GM12878 (cell line): ENCODE data around the gene COL15A1. TPM values are rescaled to one million over a fixed set of nuclear protein-coding genes. Genes with fewer than 3 reads are reported as not detected.

Experiments used
- ATAC-seq: fragments of 200-7000 bp; cut with Tn5 transposase; 3 replicates; pipeline ENCODE4 v1.9.1; 2020; ENCODE audit warnings: mild to moderate bottlenecking, moderate library complexity
- BruUV-seq: library from RNA; stranded (reverse); fragments of 400-500 nt; replicated peaks from 2 replicates; lab custom pipeline; 2021; lab: Mats Ljungman, UMichigan
- CTCF ChIA-PET: fragments of 300-600 bp; sonication (Branson Sonifier 250); formaldehyde crosslinking; extraction: SDS; loops from one replicate; lab custom pipeline; 2021; ENCODE audit warnings: inconsistent platforms; lab: Yijun Ruan, JAX
- POLR2A ChIA-PET: fragments of 350-600 bp; formaldehyde crosslinking; extraction: SDS; loops from one replicate; lab custom pipeline; 2021; ENCODE audit warnings: inconsistent platforms; lab: Charles Lee
- RAD21 ChIA-PET: fragments of 300-600 bp; sonication (Branson Sonifier 250); formaldehyde crosslinking; loops from one replicate; lab custom pipeline; 2023; ENCODE audit warnings: antibody characterized with exemption; ENCODE audit not compliant: unreplicated experiment; lab: Charles Lee
- SMC1A ChIA-PET: fragments of 300-600 bp; sonication (Branson Sonifier 250); formaldehyde crosslinking; loops from one replicate; lab custom pipeline; 2023; ENCODE audit not compliant: unreplicated experiment, uncharacterized antibody; lab: Charles Lee
- DNase-seq: peaks from one replicate; pipeline ENCODE4 v3.0.0-alpha.2; 2011; ENCODE audit warnings: low read depth, low spot score
- FAIRE-seq: peaks from 3 replicates; lab custom pipeline; 2011; peaks lifted over from hg19 to GRCh38; lab: Jason Lieb, UNC
- H2AFZ ChIP-seq: 2 replicates; pipeline ENCODE4 v1.6.0; 2011; ENCODE audit warnings: low read depth, low read length, control low read depth; ENCODE audit not compliant: control insufficient read depth
- H3K27ac ChIP-seq: 2 replicates; pipeline ENCODE4 v1.5.1; 2011; ENCODE audit warnings: control low read depth; ENCODE audit not compliant: control insufficient read depth, insufficient read depth
- H3K27me3 ChIP-seq, 2 experiments: replicated peaks in 1 of 2; 2 replicates each; pipeline versions ENCODE4 v1.6.0 to v1.6.1; 2011; ENCODE audit warnings: low read length in 1 of 2; ENCODE audit not compliant: control insufficient read depth in 2 of 2, insufficient read depth in 2 of 2
- H3K36me3 ChIP-seq, 2 experiments: 2 replicates each; pipeline ENCODE4 v1.5.1; 2011; ENCODE audit warnings: low read length in 1 of 2; ENCODE audit not compliant: control insufficient read depth in 2 of 2, insufficient read depth in 2 of 2
- H3K4me1 ChIP-seq: 2 replicates; pipeline ENCODE4 v1.6.1; 2011; ENCODE audit warnings: mild to moderate bottlenecking, low read length, moderate library complexity, mixed read lengths; ENCODE audit not compliant: control insufficient read depth, insufficient read depth
- H3K4me2 ChIP-seq: 2 replicates; pipeline ENCODE4 v1.6.0; 2011; ENCODE audit warnings: control low read depth; ENCODE audit not compliant: control insufficient read depth, insufficient read depth
- H3K4me3 ChIP-seq: fragments of 200-600 bp; sonication (generic); 2 replicates; pipeline ENCODE4 v1.5.1; 2016
- H3K79me2 ChIP-seq: 2 replicates; pipeline ENCODE4 v1.6.0; 2011; ENCODE audit warnings: low read length; ENCODE audit not compliant: control insufficient read depth, insufficient read depth
- H3K9ac ChIP-seq: 2 replicates; pipeline ENCODE4 v1.8.0; 2011; ENCODE audit warnings: low read length, control low read depth, mixed read lengths; ENCODE audit not compliant: control insufficient read depth, insufficient read depth
- H3K9me3 ChIP-seq: replicated peaks from 3 replicates; pipeline ENCODE4 v1.5.1; 2011; ENCODE audit warnings: mild to moderate bottlenecking, low read length; ENCODE audit not compliant: control insufficient read depth, insufficient read depth
- H4K20me1 ChIP-seq: 2 replicates; pipeline ENCODE4 v1.6.0; 2011; ENCODE audit not compliant: control insufficient read depth, insufficient read depth
- CHD1 ChIP-seq: IDR thresholded peaks from 2 replicates; pipeline ENCODE4 v1.6.1; 2012; ENCODE audit warnings: low read depth, low read length, improper control_type of control experiment
- ELK1 ChIP-seq: IDR thresholded peaks from 2 replicates; pipeline ENCODE4 v1.6.1; 2012; ENCODE audit warnings: low read depth, low read length, improper control_type of control experiment
- FOXK2 ChIP-seq: fragments of 450-650 bp; IDR thresholded peaks from 2 replicates; pipeline ENCODE4 v1.6.1; 2017; ENCODE audit warnings: mild to moderate bottlenecking, moderate library complexity
- GATAD2B ChIP-seq: fragments of 450-650 bp; conservative IDR thresholded peaks from 2 replicates; pipeline ENCODE4 v1.6.1; 2017; ENCODE audit warnings: low read depth, mild to moderate bottlenecking, moderate library complexity
- HDAC6 ChIP-seq: fragments of 200-600 bp; sonication (generic); IDR thresholded peaks from one replicate; pipeline ENCODE4 v1.8.0; 2017; ENCODE audit warnings: antibody characterized with exemption; ENCODE audit not compliant: unreplicated experiment
- HDGF ChIP-seq: fragments of 450-650 bp; IDR thresholded peaks from 2 replicates; pipeline ENCODE4 v1.6.1; 2016; ENCODE audit warnings: antibody characterized with exemption
- IKZF2 ChIP-seq, 2 experiments: fragments of 450-650 bp; IDR thresholded peaks; 2 replicates each; pipeline ENCODE4 v1.6.1; 2017; ENCODE audit warnings: mild to moderate bottlenecking in 2 of 2, moderate library complexity in 2 of 2
- IRF3 ChIP-seq: fragments of 450-650 bp; IDR thresholded peaks from 2 replicates; pipeline ENCODE4 v1.6.1; 2014; ENCODE audit warnings: mild to moderate bottlenecking
- KLF5 ChIP-seq: fragments of 450-650 bp; IDR thresholded peaks from 2 replicates; pipeline ENCODE4 v1.6.1; 2014; ENCODE audit warnings: mild to moderate bottlenecking; ENCODE audit not compliant: partially characterized antibody
- MAX ChIP-seq: IDR thresholded peaks from 2 replicates; pipeline ENCODE4 v1.6.1; 2012; ENCODE audit warnings: low read depth, low read length, improper control_type of control experiment
- SREBF1 ChIP-seq: IDR thresholded peaks from 2 replicates; pipeline ENCODE4 v1.6.1; 2012; ENCODE audit warnings: mild to moderate bottlenecking, low read length
- SUPT20H ChIP-seq: IDR thresholded peaks from 2 replicates; pipeline ENCODE4 v1.6.1; 2011; ENCODE audit warnings: low read depth, mild to moderate bottlenecking, low read length, moderate library complexity, borderline replicate concordance; ENCODE audit not compliant: control insufficient read depth
- USF2 ChIP-seq: IDR thresholded peaks from 2 replicates; pipeline ENCODE4 v1.6.1; 2011; ENCODE audit warnings: low read depth, low read length, improper control_type of control experiment, borderline replicate concordance
- ZBTB40 ChIP-seq: fragments of 450-650 bp; IDR thresholded peaks from 2 replicates; pipeline ENCODE4 v1.6.1; 2016; ENCODE audit warnings: mild to moderate bottlenecking, moderate library complexity, borderline replicate concordance
- ZNF207 ChIP-seq: fragments of 450-650 bp; IDR thresholded peaks from 2 replicates; pipeline ENCODE4 v1.6.1; 2014; ENCODE audit warnings: antibody characterized with exemption, mild to moderate bottlenecking, borderline replicate concordance
- WGBS: methylation state at CpG from one replicate; pipeline ENCODE4 v1.1.6; 2016; ENCODE audit warnings: low lambda C conversion rate; ENCODE audit not compliant: insufficient replicate concordance, insufficient coverage; ENCODE audit errors: missing lambda C conversion rate; 5-methylcytosine and 5-hydroxymethylcytosine counted together
- in situ Hi-C: fragments of 300-500 bp; cut with MboI; formaldehyde crosslinking; loops from 9 replicates; pipeline ENCODE4 v1.14.3; 2018; ENCODE audit warnings: mixed read lengths
- intact Hi-C: fragments of 100-400 bp; cut with micrococcal nuclease; formaldehyde crosslinking; loops from one replicate; pipeline ENCODE4 v1.14.2; 2022; ENCODE audit not compliant: unreplicated experiment
- polyA plus RNA-seq, 11 experiments: library from polyadenylated mRNA; depleted of rRNA in 4 of 11; unstranded in 6 of 11; stranded (reverse) in 5 of 11; fragments of >200 nt; fragmentation: Nextera tagmentation in 4 of 11; fragmentation: Illumina TruSeq in 1 of 11; extraction: Ambion mirVana in 4 of 11; extraction: Trizol in 1 of 11; gene quantifications; 1 replicate in 1 of 11; 2 replicates in 10 of 11; pipeline versions ENCODE4 v1.2.1 to v1.2.3, GENCODE V29; 2011 to 2016; ENCODE audit warnings: inconsistent platforms in 2 of 11, missing spikeins in 2 of 11, low read depth in 1 of 11
- total RNA-seq, 4 experiments: library from RNA; depleted of rRNA in 3 of 4; stranded (reverse); fragments of >200 nt in 3 of 4; fragmentation: Illumina TruSeq in 1 of 4; extraction: Trizol in 1 of 4; gene quantifications; 2 replicates each; pipeline versions ENCODE4 v1.2.1 to v1.2.3, GENCODE V29; 2013 to 2021
- TF ChIP-seq, protein P1 (sequence below): IDR thresholded peaks from 2 replicates; pipeline ENCODE4 v1.6.1; 2012; ENCODE audit warnings: low read length, inconsistent platforms

COL15A1 gene
- total and polyA plus RNA-seq, 10 of the 15 experiments (the other 5 are each of a cell fraction or from before 2014, with no cell fraction given) = 0.01 to 0.28 (median 0.06) TPM; not detected in 2

DNA sequence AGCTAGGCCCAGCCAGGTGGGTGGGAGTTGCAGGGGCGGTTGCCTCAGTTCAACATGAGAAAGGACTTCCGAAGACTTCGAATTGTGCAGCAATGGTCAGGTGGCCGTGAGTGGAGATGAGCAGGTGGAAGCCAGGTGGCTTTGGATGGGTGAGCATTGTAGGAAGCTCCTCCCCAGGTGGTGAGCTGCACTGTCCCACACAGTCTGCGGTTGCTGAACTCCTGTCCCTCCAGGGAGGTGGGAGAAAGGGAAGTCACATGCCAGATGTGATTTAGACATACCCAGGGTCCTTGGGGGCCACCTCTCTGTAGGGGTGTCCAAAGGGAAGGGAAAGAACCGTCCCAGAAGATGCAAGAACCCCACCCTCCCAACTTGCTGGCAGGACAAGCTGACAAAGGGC, 30.4 kb downstream of the COL15A1 start:
- DNase-seq = no peak
- in situ Hi-C loops = no loop called here
- ChIA-PET CTCF (interaction anchor here (2.0 to 8.4 kb wide), 3 partner anchors 9 to 167 kb away, joined by 5 to 123 read pairs (median 116); no protein-coding TSS in a partner anchor), SMC1A (interaction anchor here (2.3 to 2.7 kb wide), 3 partner anchors 23 to 167 kb away, joined by 13 to 25 read pairs (median 15); no protein-coding TSS in a partner anchor), RAD21 (interaction anchor here (4.9 kb wide), 1 partner anchor 24 kb away, joined by 24 read pairs; no protein-coding TSS in a partner anchor), POLR2A (no interaction called here)
- Histone ChIP-seq H3K27me3 (peaks cover 7% of the 10 kb centered on the region in 2 experiments), H2AFZ (no peak overlapping the region), H3K27ac (no peak overlapping the region), H4K20me1 (peaks cover 5% of the 10 kb centered on the region; the same call in 1 of the 2 replicates), H3K4me2 (no peak overlapping the region), H3K4me3 (no peak overlapping the region), H3K36me3 (no peaks in the 10 kb centered on the region), H3K9ac (no peak overlapping the region), H3K79me2 (no peaks in the 10 kb centered on the region), H3K9me3 (no peaks in the 10 kb centered on the region), H3K4me1 (no peaks in the 10 kb centered on the region; the same call in 1 of the 2 replicates)
- no peak for FAIRE-seq
- ATAC-seq = no peak
- 47% methylated on average over 5 of the region's 6 CpGs for whole genome bisulfite sequencing
- TF ChIP-seq GATAD2B = no peak
- TF ChIP-seq USF2 = no peak
- TF ChIP-seq ELK1 = no peak
- no peak for TF ChIP-seq KLF5
- TF ChIP-seq IKZF2 (IDR thresholded peaks at IDR 0.05) = no peak
- no peak for TF ChIP-seq IRF3
- no peak for TF ChIP-seq ZNF207
- TF ChIP-seq CHD1 = no peak
- no peak for TF ChIP-seq ZBTB40
- TF ChIP-seq FOXK2 = no peak
- TF ChIP-seq SUPT20H = no peak
- no peak for TF ChIP-seq HDGF
- TF ChIP-seq HDAC6 = no peak
- TF ChIP-seq, protein P1, sequence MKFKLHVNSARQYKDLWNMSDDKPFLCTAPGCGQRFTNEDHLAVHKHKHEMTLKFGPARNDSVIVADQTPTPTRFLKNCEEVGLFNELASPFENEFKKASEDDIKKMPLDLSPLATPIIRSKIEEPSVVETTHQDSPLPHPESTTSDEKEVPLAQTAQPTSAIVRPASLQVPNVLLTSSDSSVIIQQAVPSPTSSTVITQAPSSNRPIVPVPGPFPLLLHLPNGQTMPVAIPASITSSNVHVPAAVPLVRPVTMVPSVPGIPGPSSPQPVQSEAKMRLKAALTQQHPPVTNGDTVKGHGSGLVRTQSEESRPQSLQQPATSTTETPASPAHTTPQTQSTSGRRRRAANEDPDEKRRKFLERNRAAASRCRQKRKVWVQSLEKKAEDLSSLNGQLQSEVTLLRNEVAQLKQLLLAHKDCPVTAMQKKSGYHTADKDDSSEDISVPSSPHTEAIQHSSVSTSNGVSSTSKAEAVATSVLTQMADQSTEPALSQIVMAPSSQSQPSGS = no peak
- TF ChIP-seq SREBF1 = no peak
- no peak for TF ChIP-seq MAX
- intact Hi-C loops = no loop called here
- BruUV-seq = no TSS peak
